ENCODE data around the gene AP1S1.

The AP1S1 gene

DNA sequence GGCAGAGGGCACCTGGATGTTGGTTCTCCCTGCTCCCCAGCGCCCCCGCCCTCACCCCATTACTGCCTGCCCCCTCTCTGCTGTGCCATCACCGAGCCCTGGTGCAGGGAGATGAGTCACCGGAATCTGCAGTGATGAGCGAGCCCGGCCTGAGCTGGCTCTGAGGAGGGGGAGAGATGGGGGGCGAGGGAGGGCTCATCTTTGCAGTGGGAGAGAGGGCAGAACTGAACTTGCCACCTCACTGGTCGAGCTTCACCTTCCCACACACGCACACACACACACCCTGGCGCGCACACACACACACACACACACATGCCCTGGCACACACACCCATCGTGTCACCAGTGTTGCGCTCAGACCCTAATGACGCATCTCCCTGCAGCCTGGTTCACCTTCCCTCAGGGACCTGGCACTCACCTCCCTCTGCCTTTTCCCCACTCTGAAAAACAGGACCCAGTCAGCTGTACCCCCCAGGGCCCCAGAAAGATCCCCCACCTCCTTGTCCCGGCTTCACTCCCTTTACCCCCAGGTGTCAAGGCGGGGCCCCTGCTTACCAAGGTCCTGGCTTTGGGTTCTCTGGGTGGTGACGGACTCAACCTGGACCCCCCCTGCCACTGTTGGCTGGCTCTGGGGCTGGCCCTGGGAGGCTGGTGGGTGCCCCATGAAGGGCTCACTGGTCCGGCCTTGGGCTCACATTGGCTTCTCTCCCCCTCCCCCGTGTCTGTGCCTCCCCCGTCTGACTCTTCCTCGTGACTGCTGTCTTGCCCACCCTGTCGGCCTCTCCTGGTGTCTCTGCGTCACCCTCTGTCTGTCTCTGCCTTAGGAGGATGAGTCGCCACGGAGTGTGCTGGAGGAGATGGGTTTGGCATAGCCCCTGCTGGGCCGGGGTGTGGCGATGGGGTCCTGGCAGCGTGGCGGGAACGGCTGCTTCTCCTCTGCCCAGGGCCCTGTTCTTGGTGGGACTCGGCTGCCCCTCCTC lies 5.7 kb downstream of the AP1S1 start:
- DNase-seq = no peak

- DNase-seq = no peak
Measured at GRCh38 chr7:101160910-101161309, 6.6 kb downstream of the AP1S1 start.

DNA sequence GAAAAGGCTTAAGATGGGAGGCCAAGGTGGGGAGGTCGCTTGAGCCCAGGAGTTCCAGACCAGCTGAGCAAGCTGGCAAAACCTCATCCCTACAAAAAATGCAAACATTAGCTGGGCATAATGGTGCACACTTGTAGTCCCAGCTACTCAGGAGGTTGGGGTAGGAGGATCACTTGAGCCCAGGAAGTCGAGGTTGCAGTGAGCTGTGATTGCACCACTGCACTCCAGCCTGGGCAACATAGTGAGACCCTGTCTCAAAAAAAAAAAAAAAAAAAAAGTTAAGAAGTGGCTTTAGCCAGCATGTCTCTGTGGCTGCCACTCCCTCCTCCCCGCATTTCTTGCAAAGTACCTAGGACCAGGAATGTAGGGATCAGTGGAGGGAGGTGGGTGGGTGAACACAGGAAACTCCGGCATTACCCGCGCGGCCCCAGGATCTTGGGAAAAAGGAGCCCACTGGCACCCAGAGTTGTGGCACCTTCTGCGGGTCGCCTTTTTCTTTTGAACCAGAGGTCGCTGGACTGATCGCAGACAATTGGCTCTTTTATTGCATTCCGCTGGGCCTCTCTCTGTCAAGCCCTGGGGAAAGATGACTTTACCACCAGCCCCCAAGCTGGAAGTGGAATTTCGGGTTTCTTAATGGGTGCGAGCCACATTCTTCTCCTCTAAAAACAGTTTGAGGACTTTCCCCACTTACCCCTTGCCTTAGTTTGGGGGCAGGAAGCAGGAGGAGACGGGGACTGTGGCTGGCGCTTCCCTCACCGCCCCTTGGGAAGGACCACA lies 7.6 kb downstream of the AP1S1 start:
- DNase-seq = no peak

DNA sequence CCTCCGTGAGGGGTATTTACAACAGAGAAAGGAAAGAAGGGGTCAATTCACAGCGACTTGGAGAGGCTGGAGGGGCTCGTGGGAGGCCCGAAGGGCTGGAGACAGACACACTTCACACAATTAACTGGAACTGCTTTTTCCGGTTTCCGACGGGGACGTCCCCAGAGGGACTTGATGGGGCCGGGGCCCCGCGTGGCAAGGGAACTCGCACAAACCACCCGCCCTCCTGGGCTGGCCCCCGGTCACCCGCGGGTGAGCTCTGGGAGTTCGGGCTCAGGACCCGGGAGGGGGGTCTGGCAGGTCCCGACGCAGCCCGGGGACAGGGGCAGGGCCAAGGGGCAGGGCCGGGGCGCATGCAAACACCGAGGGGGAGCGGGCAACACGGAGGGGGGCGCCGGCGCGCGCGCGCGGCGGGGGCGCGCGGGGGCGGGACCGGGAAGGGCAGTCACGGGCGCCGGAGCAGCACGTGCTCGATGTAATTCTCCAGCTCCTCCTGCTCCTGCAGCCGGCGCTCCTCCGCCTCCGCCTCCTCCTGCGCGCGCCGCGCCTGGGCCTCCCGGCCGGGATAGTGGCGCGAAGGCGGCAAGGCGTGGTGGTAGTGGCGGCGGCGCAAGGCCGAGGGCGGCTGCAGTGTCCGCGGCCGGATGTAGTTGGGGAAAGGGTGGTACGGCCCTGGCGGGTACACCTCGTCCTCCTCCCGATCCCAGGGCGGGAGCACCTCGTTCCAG lies 8.4 kb downstream of the AP1S1 start:
- peak; percentile 25 for DNase-seq

GRCh38 chr7:101163279-101164070 lies 9.2 kb downstream of the AP1S1 start:
- DNase-seq = no peak

- DNase-seq = no peak
Measured at GRCh38 chr7:101164071-101164840, 10.0 kb downstream of the AP1S1 start.

DNA sequence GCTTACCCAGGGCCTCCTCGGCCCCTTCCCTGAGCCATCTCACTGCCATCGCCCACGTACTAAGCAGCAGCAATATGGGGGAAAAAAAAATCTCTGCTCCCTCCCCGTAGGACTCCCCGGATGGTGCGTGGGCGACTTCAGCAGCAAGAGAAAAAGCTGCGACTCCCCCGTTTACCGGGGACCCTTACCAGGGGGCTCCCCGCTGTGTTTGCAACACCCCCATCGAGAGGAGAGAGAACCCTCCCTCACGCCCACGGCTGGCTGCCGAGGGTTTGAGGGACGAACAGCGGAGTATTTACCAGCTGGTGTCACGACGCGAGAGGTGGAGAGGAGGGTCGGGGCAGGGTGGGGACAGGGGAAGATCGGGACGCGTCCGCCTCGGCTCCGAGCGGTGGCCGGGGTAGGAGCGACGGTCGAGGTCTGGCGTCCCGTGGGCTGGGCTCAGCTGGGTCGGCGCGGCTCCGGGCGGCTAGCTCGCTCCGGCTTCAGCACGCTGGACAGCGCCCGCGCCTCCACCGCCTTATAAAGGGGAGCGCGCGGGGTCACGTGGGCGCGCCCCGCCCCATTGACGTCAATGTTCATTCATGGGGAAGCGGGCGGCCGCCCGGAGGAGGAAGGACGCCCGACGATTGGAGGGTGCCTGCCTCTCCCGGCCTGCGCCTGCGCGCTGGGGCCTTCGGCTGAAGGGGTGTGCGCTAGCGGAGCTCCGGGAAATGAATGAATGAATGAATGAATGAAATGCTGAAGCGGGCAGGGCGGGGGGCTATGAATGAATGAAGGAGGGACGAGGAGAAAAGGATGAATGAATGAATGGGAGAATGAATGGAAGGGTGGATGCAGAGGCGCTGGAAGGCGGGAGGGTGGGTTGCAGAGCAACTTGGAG lies 11.0 kb downstream of the AP1S1 start, which contains the start of gene VGF:
VGF (minus strand) TSS at position 495 of the 883 bp plus-strand sequence. CDS start 726 bp downstream, outside the sequence.
- DNase-seq = peak; percentile 85

- DNase-seq = no peak
Measured at GRCh38 chr7:101165958-101166647, 11.8 kb downstream of the AP1S1 start.

DNA sequence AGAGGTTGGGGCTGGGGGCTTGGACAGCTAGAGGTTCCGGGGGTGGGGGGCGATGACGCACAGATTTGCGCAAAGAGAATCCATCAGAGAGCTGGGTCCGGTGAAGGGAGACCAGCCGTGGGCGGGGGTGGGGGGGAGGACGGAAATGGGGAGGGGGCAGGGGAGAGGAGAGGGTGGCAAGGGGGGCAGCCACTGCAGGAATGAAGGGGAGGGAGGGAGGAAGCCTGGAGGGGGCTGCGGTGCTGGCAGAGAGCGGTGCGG lies 12.3 kb downstream of the AP1S1 start:
- DNase-seq = no peak

DNA sequence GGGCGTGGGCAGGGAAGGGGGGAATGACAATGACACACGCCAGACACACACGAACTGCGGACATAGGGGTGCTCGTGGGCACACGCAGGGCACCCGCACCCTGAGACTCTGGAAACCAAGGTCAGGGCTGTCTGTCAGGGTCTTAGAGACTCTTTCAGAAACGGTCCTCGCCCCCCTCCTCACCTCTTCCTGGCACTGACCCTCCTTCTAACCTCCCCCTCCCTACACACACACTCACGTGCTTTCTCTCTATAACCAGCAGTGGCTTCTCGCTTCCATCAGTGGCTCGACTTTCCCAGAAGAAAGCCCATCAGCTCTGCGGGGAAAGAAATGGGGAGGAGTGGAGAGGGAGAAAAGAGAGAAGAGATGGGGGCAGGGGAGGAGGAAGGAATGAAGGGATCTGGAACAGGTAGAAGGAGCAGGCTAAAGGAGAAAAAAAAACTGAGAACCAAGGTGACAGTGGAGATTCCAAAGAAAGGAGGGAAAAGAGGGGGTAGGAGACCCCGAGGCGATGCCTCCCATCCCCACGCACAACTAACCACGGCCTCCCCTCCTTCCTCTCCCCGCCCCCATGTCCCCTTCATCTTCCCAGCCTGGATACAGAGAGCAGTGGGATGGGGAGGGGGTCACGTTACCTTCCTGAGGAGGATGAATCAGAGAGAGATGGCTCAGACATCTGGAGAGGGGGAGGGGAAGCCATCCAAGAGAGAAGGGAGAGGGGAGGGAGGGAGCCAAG lies 12.8 kb downstream of the AP1S1 start:
- DNase-seq = no peak

DNA sequence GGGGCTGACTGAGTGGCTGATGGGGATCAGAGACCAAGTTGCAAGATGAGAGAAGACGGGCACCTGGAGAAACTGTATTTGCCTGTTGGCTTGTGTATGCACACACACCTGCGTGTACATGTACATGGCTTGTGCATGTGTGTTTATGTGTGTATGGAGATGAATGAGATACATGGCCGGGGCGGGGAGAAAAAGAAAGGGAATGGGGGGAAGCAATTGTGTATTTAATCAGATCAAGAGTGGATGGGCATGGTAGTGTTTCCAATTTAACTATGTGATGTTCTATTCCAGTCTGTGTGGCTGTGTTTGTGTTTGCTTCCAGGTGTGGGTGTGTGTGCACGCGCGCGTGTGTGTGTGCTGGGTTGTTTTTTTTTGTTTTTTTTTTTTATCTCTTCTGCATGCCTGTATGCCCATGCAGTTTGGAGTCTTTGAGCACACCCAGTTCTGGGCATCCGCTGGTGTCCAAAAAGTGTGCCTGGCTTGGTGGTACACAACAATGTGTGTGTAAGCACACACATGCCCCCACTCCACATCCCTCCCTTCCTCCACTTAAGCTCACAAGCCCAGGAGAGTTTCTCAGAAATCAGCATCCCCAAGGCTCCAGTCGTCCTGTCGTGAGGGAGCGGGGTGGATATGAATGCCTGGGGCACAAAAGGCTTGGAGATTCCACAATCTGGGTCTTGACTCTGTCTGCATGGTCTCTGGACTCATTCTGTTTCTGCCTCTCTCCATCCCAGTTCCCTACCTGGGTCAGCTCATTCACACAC lies 13.6 kb downstream of the AP1S1 start:
- no peak for DNase-seq

DNA sequence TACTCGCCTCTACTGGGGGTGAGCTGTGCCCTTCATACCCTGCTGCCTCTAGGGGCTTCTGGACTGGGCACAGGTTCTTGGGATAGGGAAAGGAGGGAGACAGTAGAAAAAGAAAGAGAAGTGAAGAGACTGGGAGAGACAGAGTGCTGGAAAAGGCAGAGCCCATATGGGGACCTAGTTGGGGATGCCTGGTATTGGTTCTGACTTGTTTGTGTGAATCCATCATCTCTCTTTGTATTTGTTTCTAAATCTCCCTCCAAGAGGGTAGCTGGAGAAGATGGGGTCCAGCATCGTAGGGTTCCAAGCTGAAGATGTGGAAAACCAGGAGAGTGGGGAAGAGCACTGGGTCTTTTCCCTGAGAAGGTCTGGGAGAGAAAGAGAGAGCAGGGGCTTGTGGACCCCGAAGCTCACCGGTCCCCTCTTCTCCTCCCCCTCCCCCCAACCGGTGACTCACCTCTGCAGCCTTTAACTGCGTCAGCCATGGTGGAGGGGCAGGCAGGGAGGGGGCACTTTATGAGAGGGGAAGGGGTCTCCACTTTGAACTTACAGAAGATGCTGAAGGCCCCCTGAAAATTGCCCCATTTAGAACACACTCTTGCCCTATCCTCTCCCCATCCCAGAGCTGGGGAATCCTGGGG lies 14.3 kb downstream of the AP1S1 start:
- DNase-seq = no peak

DNA sequence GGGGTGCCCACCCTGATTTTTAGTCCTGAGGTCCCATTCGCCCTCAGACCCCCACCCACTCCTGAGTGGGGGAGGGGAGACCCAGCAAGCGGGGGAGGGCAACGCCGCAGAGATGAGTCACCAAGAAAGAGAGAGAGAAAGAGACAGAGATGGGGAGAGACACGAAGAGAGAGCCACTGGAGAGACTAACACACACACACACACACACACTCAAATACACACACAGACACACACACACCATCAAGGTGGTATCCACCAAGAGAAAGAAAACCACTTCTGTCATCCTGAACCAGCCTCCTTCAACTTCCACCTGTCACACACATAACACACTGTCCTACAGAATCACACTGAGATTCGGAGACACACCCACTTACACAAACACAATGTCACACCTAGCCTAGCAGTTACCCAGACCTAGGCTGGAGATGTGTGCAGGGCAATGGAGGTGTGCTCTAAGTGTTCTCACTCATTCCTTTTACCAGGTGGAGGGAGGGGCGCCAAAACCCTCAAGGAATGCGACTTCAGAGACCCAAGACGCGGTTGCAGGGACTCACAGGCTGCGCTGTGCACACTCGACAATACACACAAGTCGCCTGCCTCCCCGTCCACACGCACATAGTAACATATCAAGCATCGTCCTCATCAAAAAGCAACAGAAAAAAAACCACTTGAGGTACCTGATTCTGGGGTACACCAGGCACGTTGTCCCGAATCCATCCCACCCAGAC lies 15.0 kb downstream of the AP1S1 start:
- DNase-seq = no peak

DNA sequence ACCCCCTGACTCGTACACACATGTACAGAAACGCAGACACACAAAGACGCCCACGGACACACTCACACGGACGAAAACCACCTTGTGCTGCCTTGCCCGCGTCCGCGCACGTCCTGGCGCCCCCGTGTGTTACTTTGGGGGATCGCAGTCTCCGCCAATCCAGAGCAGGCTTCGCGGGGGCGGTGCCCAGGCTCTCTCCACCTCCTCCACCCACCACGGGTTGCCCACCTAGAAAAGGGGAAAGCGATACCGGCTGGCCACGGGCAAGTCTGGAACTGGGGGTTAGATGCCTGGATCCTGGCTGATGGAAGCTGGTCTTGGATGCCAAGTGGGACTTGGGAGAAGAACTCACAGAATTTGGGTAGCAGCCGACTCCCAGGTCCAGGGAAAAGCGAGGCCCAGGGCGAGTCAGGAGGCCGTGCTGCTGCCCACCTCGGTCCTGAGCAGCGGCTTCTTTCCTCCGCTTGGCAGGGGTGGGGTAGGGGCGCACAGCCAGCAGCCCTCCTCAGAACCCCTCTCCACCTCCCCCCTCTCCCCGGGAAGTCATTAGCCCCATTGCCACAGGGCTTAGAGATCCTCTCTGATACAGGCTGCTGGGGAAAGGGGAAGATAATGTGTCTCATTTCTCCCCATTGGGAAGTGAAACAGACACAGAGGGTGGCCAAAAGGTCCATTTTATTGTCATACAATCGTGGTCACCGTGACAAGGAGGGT lies 15.7 kb downstream of the AP1S1 start:
- peak; percentile 43 for DNase-seq

DNA sequence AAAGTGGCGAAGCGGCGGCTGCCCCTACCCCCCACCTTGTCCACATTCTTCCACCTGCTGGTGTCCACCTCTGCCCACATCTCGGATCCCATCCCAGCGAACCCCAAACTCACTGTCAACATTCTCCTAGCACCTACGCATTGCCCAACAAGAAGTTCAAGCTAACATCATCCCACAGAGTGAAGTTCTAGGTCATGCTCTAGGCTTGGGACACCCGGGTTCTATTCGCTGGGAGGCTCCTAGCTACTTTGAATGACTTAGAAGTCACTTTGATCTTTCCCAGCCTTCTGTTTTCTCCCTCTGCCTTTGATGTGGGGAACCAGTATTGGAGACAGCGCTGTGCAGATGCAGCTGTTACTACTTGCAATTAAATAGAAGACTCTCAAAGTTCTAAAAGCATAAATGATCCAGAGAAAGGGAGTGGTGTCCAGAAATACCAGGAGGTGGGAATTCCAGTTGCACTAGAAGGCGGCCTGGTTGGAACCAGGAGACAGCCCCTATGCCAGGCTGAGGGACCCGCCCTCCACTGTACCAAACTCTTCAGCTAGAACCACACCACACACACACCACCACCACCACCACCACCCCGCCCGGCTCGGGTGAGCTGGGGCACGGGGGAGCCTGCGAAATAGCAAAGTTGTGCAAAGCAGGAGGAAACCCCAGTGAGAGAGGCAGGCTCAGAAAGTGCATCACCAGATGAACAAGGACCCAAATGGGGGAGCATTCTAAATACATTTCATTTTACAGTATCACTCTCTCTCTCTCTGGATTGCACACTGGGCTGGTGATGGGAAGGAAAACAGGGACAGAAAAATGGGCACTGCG lies 16.6 kb downstream of the AP1S1 start:
- no peak for DNase-seq

DNA sequence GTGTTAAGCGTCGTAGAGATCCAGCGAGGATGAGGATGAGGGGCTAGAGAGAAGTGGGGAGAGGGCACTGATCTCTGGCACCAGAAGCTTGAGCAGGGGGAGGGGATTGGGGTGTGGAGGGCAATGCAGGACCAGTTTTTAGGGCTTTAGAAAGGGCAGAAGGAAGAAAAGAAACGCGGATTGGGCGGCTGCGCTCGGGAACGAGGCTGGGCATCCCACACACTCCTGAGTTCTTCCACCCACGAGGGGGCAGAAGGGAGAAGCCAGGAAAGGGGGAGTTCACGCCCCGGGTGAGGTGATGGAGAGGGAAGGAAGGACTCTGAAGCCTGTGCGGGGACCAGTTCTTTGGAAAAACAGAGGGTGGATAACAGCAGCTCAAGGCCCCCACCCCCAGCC lies 17.2 kb downstream of the AP1S1 start:
- no peak for DNase-seq

Data from NCI-H1694 treated with DMSO at 0.1 percent for 48 hours (cell line).